ENCODE results near the gene TMEM145. TPM values are rescaled to one million over a fixed set of nuclear protein-coding genes. Genes with fewer than 3 reads are reported as not detected.

TMEM145 gene
- total RNA-seq, 2 experiments from 2014 or later, result 1.8 TPM; not detected in 1

GRCh38 chr19:42285988-42286348, 27.1 kb upstream of the TMEM145 start:
- intact Hi-C loops (cut with micrococcal nuclease; ENCODE audit: unreplicated experiment), result loop anchor here (1.0 to 10.0 kb wide), 2 partner anchors 16 to 421 kb away; partner anchors contain the start of genes PAFAH1B3, PRR19 and RPS19
- Histone ChIP-seq H3K4me2 (ENCODE audit: low read length) (peak overlapping the region; percentile 93), H3K9me2 (ENCODE audit: insufficient read depth, low read length) (no peaks in the 10 kb centered on the region), H4K20me1 (ENCODE audit: insufficient read depth, low read length) (peaks cover 10% of the 10 kb centered on the region; the same call in 1 of the 2 replicates), H3K79me2 (ENCODE audit: insufficient read depth, low read depth, low read length) (peaks cover 17% of the 10 kb centered on the region), H2AFZ (ENCODE audit: low read length) (no peak overlapping the region), H3K36me3 (ENCODE audit: insufficient read depth, low read length) (peaks cover 44% of the 10 kb centered on the region), H3K4me3 (ENCODE audit: low read depth, low read length, poor library complexity, severe bottlenecking) (peak overlapping the region; percentile 89), H3K9me3 (ENCODE audit: low read length) (no peaks in the 10 kb centered on the region), H3K27ac (ENCODE audit: low read depth, low read length, poor library complexity, severe bottlenecking) (peak overlapping the region; percentile 70), H3K4me1 (ENCODE audit: insufficient read depth, low read length, poor library complexity, severe bottlenecking) (peaks cover 46% of the 10 kb centered on the region)
- ChIA-PET CTCF (ENCODE audit: unreplicated experiment) (no interaction called here), POLR2A (no interaction called here)
- no peak for DNase-seq (ENCODE audit: low spot score)
- no TSS peak for BruUV-seq (replicated peaks)
- no peak for TF ChIP-seq CTCF (conservative IDR thresholded peaks at IDR 0.05; ENCODE audit: low read length)
- no peak for TF ChIP-seq EZH2phosphoT487 (IDR thresholded peaks at IDR 0.05; ENCODE audit: borderline replicate concordance, low read depth, low read length)

DNA sequence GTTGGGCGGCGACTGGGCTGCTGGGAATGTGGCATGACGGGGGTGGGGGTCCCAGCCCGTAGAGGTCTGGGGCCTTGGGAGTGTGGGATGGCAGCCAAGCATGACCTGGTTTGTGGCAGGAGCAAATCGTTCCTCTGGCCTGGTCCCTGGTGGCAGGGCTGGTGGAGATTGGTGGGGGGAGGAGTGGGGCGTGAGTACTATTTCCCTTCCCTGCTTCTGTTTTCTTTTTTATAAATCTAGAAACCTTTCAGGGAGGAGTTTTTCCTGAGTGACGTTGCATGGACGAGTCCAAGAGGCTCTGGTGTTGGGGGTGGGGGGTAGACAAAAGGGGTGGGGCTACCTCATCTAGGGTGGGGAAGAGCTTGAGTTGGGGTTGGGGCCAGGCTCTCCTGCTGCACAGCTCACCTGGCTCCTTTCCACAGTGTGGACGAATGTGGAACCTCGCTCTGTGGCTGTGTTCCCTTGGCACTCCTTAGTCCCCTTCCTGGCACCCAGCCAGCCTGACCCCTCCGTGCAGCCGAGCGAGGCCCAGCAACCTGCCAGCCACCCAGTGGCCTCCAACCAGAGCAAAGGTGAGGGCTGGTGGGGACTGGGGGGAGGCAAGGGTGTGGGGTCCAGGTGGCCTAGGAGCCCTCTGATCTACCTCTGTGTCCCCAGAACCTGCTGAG, 26.6 kb upstream of the TMEM145 start:
- H4K20me1 ChIP-seq (ENCODE audit: insufficient read depth, low read length), result peaks cover 10% of the 10 kb centered on the region; the same call in 1 of the 2 replicates
- H3K36me3 ChIP-seq (ENCODE audit: insufficient read depth, low read length), result peaks cover 49% of the 10 kb centered on the region
- peaks cover 17% of the 10 kb centered on the region for H3K79me2 ChIP-seq (ENCODE audit: insufficient read depth, low read depth, low read length)
- peak; percentile 79 for DNase-seq (ENCODE audit: low spot score)
- no peaks in the 10 kb centered on the region for H3K9me3 ChIP-seq (ENCODE audit: low read length)
- TF ChIP-seq CTCF (conservative IDR thresholded peaks at IDR 0.05; ENCODE audit: low read length), result no peak
- TF ChIP-seq EZH2phosphoT487 (IDR thresholded peaks at IDR 0.05; ENCODE audit: borderline replicate concordance, low read depth, low read length), result no peak
- H2AFZ ChIP-seq (ENCODE audit: low read length), result no peak overlapping the region
- intact Hi-C loops (cut with micrococcal nuclease; ENCODE audit: unreplicated experiment), result loop anchor here (1.0 to 10.0 kb wide), 2 partner anchors 16 to 422 kb away; partner anchors contain the start of genes PAFAH1B3, PRR19 and RPS19
- peaks cover 41% of the 10 kb centered on the region for H3K4me1 ChIP-seq (ENCODE audit: insufficient read depth, low read length, poor library complexity, severe bottlenecking)
- ChIA-PET POLR2A (no interaction called here), CTCF (ENCODE audit: unreplicated experiment) (no interaction called here)
- BruUV-seq (replicated peaks), result no TSS peak
- H3K27ac ChIP-seq (ENCODE audit: low read depth, low read length, poor library complexity, severe bottlenecking), result peak overlapping the region; percentile 70
- peak overlapping the region; percentile 89 for H3K4me3 ChIP-seq (ENCODE audit: low read depth, low read length, poor library complexity, severe bottlenecking)
- no peaks in the 10 kb centered on the region for H3K9me2 ChIP-seq (ENCODE audit: insufficient read depth, low read length)
- peak overlapping the region; percentile 93 for H3K4me2 ChIP-seq (ENCODE audit: low read length)

Measured in OCI-LY7 (cell line).